DND-41 (cell line): ENCODE data around the gene KCNH1.

Experiments
- CTCF ChIP-seq: IDR thresholded peaks from 2 replicates; pipeline ENCODE4 v1.5.1; 2012; ENCODE audit warnings: borderline replicate concordance, low read length, moderate library complexity, mild to moderate bottlenecking; ENCODE audit not compliant: poor library complexity, severe bottlenecking; ENCODE audit errors: extremely low read depth
- EZH2 ChIP-seq: IDR thresholded peaks from 3 replicates; pipeline ENCODE4 v1.6.1; 2012; ENCODE audit warnings: borderline replicate concordance, low read depth, mild to moderate bottlenecking, moderate library complexity, low read length, inconsistent platforms; ENCODE audit not compliant: severe bottlenecking

GRCh38 chr1:211033921-211034525 is 99.9 kb downstream of the KCNH1 start:
- TF ChIP-seq CTCF (no peak), EZH2 (no peak)
